Measurements from ENCODE around the gene DRAM2.
A peak's percentile ranks its signal among the peaks of the same experiment; 100 is the strongest.

Gene DRAM2

DNA sequence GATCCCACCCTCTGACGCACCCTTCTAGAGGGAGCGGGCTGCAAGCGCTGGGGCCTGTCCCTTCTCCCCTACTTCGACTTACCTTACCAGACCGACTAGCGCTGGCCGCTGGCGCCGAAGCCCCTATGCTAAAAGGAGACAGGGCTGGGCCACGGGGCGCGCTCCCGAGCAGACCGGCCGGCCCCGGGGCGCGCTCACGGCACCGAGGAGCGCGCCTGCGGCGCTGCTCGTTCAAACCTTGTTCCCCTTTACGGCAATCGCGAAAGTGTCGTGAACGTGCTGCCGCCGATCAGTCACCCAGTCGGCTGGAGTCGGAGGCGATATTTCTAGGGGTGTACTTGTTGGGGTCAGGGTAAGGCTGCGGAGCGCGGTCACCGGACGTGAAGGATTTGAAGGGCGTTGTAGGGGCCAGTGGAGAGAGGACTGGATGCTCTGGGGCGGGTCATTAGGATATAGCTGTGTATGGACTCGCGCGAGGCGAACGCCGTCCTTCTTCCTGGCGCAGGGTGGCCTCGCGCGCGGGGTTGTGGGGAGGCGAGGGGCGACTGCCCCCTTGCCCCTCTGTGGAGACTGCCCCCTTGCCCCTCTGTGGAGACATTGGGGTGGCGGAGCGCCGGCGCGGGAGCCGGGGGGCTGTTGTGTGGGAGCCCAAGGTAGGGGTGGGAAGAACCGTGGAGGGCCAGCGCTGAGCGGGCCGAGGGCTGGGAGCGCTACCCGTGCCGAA is at the start of gene DRAM2, which contains the start of gene CEPT1:
Gene DRAM2, minus strand, starts transcription at position 138 of the 724 bp plus-strand sequence. CDS start 8,539 bp downstream, outside the sequence.
Gene CEPT1, plus strand, starts transcription at position 268 of the 724 bp plus-strand sequence. CDS start 7,492 bp downstream, outside the sequence.
- peak; percentile 94 for DNase-seq

DNA sequence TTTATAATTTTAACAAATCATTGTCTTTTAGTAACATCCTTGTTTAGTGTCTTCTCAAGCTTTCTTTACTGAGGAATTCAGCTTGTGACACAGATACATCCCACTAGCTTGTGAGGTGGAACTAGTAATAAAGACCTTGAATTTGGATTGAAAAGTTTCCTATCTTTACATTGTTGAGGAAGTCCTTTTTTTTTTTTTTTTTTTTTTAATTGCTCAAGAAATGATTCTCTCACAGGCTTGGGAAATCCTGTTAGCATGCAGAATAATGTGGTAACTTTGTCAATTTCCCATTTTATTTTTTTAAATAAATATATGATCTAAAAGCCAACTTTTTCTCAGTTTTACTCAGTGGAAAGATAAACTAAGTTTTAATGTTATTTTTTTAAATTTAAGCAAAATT is 44.8 kb upstream of the DRAM2 start:
- no peak for DNase-seq

DNA sequence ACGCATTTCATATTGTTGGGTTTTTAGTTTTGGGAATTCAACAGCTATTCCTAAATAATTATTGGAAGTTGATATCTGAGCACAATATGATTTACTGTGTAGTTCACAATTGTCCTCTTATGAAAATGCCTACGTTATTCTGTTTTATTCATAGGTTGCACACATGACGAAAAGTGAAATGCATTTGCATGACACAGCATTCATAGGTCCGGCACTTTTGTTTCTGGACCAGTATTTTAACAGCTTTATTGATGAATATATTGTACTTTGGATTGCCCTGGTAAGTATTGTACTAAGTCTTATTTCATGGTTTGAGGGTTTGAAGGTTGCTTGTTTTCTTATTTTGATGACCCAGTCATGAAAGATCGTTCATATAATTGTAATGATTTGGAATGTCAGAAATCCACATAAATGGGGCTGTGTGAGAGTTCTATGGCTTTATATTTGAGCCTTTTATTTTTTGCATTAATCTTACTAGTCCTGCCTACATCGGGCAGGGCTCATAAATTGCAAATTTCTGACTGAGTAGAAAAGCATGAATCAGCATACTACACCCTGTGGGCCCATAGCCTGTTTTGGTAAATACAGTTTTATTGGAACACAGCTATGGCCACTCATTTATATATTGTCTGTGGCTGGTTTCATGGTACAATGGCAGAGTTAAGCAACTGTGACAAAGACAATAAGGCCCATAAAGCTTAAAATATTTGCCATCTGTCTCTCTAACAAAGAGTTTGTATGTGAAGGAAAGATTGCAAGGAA is 43.6 kb upstream of the DRAM2 start:
- no peak for DNase-seq

DNA sequence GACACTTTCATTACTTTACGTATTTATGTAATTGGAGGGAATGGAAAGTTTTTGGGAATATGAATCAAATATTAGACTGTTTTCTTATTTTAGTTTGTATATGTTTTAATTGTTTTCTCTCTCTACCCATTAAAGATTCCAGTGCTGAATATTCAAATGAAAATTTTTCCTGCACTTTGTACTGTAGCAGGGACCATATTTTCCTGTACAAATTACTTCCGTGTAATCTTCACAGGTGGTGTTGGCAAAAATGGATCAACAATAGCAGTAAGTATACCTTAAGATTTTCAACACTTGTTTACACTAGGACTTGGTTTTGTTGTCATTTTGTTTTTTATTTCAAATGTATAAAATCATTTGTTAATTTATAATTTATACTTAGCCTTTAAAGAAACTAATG is 42.2 kb upstream of the DRAM2 start:
- no peak for DNase-seq

DNA sequence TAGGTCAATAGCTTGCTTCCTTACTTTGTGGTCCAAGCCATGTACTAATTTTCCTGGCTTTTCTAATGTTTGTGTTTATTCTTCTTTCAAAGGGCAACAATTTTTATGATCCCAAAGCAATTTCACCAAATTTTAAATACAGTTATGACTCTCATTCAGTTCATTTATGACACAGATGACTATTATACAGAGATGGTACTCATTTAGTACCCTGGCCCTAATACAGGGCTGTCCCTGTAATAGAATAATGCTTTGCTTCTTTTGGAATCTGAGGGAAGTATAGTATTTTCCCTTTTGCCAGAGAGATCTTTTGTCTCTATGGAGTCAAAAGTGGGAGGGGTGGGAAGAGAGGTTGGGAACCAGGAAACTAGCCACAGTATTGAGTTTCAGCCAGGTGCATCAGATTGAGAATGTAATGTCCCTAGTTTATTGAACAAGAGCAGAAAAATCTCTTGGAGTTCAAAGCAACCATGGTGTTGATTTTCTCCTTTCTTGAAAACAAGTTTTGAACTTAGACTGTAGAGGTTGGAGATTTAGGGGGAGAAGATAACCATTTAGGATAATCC is 40.2 kb upstream of the DRAM2 start:
- no peak for DNase-seq

DNA sequence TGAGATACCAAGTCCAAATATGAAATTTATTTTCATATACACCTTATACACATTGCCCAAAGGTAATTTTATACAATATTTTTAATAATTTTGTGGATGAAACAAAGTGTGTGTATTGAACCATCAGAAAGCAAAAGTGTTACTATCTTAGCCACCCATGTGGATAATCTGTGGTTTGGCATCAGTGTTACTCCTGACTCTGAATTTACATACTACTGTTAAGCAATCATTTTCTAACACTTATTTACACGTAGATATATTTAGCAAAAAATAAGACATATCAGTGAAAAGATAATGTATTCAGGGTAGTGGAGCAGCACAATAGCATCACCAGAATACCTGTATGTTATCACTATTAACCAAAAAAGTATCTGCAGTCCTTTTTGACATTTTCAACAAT is 36.8 kb upstream of the DRAM2 start:
- DNase-seq, result no peak

DNA sequence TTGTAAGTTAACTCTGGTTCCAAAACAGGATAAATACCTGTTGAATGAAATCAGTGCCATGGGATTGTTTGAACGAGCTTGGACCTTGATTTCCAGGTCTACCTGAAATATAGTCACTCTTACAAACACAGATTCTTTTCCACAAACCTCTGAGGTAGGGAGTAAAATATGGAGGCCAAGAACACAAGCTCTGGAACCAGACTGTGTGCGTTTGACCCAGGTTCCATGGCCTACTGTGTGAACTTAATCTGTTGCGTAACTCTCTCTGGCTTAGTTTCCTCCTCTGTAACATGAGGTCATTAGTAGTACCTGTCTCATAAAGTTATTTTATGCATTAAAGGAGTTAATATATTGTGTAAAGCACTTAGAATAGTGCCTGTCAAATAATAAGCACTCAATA is 35.5 kb upstream of the DRAM2 start:
- no peak for DNase-seq

DNA sequence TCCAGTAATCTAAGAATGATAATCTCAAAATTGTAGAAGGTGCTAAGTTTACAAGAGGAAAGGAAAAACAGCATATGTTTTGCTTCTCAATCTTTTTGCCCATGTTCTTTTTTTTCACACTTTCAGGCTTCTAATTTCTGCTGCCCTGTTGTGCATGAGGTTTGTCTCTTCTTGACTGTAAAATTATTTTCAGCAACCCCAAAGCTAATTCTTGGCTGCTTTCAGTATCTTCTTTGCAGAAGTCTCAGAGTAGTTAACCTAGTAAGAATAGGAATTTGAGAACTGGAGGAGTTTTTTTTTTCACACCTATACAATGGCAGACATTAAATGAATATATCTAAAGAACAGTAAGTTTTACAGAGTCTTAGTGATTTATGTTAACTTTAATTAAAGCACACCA is 34.2 kb upstream of the DRAM2 start:
- DNase-seq, result no peak

DNA sequence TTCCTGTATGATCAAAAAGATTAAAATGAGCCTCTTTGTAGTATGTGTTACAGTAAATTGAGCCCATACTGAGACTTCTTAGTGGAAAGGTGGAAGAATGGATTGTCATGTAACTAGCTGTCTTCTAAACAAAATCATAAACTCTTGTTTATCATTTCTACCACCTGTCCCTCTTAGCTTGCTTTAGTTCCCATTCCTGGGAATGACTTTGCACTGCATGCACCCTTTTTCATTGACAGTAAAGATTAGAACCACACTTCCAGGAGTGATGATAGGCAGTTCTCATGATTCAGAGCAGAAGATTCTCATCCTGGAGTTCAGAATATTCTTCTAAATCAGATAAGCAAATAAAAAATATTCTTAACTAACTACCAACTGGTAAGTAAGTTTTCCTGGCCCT is 32.6 kb upstream of the DRAM2 start:
- no peak for DNase-seq

DNA sequence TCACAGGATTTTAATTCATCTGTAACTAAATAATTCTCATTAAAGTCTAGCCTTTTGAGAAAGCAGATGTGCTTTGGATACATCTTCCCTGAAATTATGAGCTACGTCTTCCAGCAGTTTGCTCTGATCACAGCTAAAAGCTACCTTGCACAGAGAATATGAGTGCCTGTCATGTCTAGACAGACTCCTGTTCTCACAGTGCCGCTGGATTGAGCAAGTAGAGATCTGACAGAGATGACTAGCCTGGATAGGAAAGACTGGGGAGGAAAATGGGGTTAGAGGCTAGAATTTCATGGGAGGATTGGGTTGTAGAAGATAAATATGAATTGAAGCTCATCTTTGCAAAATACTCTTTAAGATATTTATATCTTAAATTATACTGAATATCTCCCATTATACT is 24.3 kb upstream of the DRAM2 start:
- DNase-seq, result no peak

DNA sequence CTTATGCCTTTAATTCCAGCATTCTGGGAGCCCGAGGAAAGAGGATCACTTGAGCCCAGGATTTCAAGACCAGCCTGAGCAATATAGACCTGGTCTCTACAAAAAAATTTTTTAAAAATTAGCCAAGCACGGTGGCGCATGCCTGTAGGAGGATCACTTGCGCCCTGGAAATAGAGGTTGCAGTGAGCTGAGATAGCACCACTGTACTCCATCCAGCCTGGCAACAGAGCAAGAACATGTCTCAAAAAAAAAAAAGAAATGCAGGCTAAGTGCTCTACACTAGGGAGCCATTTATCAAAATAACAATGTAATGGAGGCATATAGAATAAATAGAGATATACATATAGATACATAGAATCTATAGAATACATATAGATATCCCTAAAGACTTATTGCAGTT is 23.5 kb upstream of the DRAM2 start:
- no peak for DNase-seq

DNA sequence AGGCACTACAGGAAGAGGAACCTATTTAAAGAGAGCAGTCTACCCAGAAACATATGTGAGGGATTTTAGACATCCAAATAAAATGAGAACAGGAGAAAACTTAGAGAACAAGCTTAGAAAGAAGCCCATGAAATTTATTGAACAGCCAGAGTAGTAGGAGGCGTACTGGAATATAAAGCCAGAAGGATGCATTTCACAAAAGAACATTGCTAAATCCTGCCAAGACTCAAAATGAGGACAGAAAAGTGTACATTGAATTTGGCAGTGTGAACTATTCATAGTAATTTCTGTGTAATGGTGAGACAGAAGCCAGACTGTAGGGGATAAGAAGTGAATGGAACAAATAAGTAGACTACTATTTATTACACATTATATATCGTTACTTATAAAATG is 22.6 kb upstream of the DRAM2 start:
- no peak for DNase-seq

DNA sequence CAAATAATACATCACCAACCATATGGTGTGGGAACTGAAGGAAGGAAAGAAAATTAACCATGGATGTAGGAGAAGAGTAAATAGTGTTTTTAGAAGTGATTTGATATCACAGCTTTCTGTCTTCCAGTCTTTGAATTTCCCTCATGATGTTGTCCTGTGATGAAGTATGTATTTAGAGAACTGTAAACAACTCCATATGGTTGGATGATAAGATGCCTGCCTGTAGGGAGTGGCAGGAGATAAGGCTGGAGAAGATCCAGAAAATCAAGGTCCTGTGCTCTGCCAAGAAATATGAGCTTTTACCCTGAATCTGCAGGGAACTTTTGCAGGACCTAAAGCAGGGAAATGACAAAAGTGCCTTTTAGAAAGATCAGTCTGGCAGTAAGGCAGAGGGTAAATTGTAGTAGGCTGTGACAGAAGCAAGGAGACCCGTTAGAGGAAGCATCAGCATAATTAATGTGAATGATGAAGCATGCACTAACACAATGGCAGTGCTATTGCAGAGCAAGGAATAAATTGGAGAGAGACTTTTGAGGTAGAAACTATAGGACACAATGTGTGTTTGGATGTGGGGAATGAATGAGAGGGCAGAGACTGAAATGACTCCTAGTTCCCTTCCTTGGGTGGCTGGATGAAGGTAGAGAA is 22.1 kb upstream of the DRAM2 start:
- DNase-seq, result no peak

DNA sequence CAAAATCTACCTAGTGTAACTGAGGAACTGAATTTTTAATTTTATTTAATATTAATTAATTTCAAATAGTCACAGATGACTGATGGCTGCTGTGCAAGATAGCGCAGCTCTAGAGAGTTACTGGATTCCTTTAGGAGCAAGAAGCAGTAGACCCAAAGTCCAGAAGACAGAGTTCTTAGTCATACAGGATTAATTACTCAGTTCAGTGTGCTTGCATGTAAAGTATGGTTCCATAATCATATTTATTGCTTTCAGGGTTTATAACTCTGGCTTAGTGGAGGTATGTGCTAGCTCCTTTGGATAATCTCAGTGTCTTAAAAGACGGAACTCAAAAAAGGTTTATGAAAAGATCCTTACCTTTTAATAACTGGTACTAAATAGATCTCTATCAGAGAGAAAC is 17.5 kb upstream of the DRAM2 start:
- no peak for DNase-seq

DNA sequence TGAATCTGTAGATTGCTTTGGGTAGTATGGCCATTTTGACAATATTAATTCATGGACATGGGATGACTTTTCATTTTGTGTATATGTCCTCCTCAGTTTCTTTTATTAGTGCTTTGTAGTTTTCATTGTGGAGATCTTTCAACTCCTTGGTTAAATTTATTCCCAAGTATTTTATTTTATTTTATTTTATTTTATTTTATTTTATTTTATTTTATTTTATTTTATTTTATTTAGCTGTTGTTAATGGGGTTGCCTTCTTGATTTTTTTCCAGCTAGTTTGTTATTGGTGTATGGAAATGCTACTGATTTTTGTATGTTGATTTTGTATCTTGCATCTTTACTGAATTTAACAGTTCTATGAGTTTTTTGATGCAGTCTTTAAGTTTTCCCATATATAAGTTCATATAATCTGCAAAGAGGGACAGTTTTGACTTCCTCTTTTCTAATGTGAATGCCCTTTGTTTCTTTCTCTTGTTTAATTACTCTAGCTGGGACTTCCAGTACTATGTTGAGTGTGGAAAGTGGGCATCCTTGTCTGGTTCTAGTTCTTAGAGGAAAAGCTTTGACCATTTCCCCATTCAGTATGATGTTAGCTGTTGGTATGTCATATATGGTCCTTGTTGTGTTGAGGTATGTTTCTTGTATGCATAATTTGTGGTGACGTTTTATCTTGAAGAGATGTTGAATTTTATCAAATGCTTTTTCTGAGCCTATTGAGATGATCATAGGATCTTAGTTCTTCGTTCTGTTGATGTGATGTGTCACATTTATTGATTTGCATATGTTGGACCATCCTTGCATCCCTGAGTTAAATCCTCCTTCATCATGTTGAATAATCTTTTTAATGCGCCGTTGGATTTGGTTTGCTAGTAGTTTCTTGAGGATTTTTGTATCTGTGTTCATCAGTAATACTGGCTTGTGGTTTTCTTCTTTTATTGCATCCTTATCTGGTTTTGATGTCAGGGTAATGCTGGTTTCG is 14.4 kb upstream of the DRAM2 start:
- DNase-seq, result no peak

DNA sequence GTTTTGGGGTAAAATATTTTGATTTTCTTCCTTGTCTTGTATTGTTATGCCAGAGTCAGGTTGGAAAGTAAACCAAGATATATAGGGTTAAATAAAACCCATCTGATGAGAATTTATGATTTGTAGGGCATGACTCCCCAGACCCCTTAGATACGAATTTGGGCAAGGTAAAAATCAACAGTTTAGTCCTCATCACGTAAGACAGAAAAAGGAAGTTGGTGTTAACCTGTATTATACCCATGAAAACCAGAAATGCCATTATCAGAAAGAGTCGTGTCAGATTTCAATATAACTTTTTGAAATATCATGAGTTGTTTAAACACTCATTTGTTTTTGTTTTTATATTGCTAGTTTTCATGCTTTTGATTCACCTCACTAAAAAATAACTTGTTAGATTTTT is 11.9 kb upstream of the DRAM2 start:
- no peak for DNase-seq

DNA sequence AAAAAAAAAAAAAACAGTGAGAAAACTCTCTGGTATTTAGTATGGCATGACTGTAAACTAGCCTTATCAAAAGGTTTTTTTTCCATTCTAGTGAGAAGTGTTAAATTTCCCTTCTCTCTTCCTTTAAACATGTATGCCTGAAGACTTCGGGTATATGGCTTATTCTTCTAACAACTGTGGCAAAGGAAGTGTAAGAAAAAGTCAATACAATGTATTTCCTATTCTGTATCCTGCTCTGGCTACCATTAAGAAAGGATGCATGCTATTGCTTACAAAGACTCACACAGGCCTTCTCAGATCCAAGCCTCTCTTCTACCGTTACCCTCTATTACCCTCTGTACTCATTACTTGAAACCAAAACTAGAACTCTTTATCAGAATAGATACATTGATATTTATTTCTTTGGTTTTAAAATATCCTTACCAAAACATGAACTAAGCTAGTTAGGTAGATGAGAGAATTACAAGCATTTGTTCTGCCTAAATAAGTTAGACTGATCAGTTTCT is 8.5 kb upstream of the DRAM2 start:
- DNase-seq, result no peak

DNA sequence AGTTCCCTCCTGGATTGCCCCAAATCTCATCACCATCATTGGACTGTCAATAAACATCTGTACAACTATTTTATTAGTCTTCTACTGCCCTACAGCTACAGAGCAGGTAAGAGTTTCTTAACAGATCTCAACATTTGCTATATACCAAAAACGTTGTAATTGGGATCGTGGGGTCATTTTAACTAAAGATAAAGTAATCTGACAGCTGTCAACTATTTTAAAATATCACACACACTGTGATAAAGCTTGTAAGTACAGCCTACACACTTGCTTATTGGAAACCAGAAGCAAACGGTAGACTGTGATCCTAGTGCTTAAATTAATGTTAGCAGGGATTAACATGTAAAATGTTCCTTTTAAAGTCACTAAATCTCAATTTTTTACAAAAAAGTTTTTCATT is 8.1 kb upstream of the DRAM2 start:
- no peak for DNase-seq

DNA sequence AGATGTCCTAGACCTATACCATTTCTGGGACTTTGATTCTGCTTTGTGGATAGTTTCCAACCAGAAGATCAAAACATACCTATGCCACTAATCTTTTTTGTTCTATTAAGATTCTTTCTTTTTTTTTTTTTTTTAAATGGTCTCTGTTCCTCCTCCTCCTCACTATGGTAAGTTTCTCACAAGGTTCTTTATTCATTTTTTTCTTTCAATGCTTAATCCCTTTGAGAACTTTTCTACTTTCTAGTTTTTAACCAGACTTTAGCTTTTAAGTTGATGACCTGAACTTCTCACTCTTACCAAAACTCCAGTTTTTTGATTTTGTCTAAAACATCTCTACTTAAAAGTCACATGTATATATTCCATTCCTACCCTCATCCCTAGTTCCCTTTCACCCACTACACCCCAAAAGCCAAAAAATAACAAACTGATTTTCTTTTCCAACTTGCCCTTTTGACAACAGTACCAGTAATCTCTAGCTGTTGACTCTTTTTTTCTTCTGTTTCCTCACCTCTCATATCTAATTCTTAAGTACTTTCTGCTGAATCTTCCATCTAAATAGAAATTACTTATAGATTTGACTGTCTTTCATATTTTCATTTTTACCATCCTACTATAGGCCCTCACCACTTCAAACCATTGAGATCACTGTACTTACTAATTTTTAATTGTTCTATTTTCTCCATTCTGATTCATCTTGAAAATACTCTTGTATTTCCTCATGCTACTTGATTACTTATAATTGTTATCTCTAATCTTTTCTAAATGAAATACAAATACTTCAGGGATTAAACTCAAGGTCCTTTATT is 6.3 kb upstream of the DRAM2 start:
- DNase-seq, result no peak

DNA sequence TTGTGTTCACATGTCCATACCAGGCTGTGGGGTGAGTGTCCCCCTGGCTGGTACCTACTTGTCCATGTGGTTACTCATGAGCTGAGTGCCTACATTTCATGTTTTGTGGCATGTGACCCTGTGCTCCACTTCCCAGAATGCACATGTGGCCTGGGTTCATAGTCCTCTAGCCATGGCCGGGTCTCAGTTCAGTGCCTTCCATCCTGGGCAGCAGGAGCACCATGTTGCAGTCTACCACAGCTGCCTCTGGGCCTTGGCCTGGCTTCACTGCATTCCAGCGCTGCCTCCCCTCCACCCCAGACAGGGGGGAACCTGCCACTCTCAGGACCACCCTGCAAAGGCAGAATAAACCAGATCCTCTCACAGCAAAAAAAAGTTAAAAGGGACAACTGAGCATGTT is 5.6 kb upstream of the DRAM2 start:
- no peak for DNase-seq

DNA sequence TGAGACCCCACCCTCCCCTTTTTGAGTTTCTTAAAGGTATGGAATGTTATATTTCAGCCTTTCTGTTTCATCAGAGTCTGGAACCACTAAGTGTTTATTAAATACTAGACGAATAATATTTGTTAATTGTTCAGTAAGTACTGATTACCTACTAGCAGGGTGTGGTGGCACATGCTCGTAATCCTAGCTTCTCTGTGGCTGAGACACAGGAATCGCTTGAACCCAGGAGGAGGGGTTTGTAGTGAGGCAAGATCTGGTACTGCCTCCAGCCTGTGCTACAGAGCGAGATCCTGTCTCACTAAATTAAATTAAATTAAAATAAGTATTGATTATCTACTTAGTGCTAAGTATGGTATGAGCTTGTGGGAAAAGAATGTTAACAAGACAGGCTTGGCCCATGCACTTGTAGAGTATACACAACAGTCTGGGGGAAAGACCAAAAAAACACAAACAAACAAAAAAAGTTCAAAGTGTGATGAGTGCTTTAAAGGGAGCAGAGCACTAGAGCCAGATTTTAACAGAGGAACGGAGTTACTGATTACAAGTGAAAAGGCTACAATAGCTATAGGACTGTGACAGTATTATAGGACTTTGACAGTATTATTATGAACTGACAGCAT is 2.6 kb upstream of the DRAM2 start:
- no peak for DNase-seq

All from NCI-H774 (cell line).